A549 treated with DMSO at 1 μM for 4 hours (cell line): Measurements from ENCODE around the gene DAND5. TPM values are rescaled to one million over a fixed set of nuclear protein-coding genes. Genes with fewer than 3 reads are reported as not detected.

ENCODE experiments used
- total RNA-seq: library from RNA; stranded (reverse); fragments of 200-300 nt; extraction: Qiagen RNA extraction; gene quantifications from 5 replicates; pipeline ENCODE4 v1.2.3, GENCODE V29; 2022; ENCODE audit warnings: low read depth

The DAND5 gene
- total RNA-seq: 0.07 to 0.13 TPM (median 0.11 TPM) in 3 of 5 replicates, not detected in the others

GRCh38 chr19:12969292-12969988, at the start of gene DAND5:
TSS of gene DAND5 (plus strand) at chr19:12969576. CDS start at chr19:12969661, 85 bp downstream.

GRCh38 chr19:12933287-12934072, 35.9 kb upstream of the DAND5 start, which contains the start of gene FARSA:
TSS of gene FARSA (minus strand) at chr19:12933711. CDS start at chr19:12933696, 15 bp downstream.

GRCh38 chr19:12937927-12938778, 31.2 kb upstream of the DAND5 start, which contains the start of gene CALR:
TSS of gene CALR (plus strand) at chr19:12938609. CDS start at chr19:12938680, 71 bp downstream.

GRCh38 chr19:12945479-12946091, 23.8 kb upstream of the DAND5 start, which contains the start of gene RAD23A:
TSS of gene RAD23A (plus strand) at chr19:12945862. CDS start at chr19:12945949, 87 bp downstream.

GRCh38 chr19:12956446-12957388, 12.7 kb upstream of the DAND5 start, which contains the start of gene GADD45GIP1:
TSS of gene GADD45GIP1 (minus strand) at chr19:12957223. CDS start at chr19:12957212, 11 bp downstream.

GRCh38 chr19:12994701-12995595, 25.6 kb downstream of the DAND5 start, which contains the start of gene NFIX:
TSS of gene NFIX (plus strand) at chr19:12995475. CDS start at chr19:12995838, 363 bp downstream.

Other genes with a start within 250 kb of the DAND5 start
- 29.7 to 36.8 TPM (median 36.6 TPM) in 5 replicates for gene TNPO2, start 245.6 kb upstream of the DAND5 start, total RNA-seq
- gene TRIR, start 234.9 kb upstream of the DAND5 start, total RNA-seq: 135 to 200 TPM (median 176 TPM) in 5 replicates
- 78.4 to 98.3 TPM (median 91.2 TPM) in 5 replicates for gene GET3, start 232.1 kb upstream of the DAND5 start, total RNA-seq
- 0.06 TPM in 1 of 5 replicates, not detected in the others for gene BEST2, start 217.8 kb upstream of the DAND5 start, total RNA-seq
- gene HOOK2, start 194.0 kb upstream of the DAND5 start, total RNA-seq: 7.2 to 12.1 TPM (median 10.4 TPM) in 5 replicates
- 96.9 to 138 TPM (median 119 TPM) in 5 replicates for gene JUNB, start 178.1 kb upstream of the DAND5 start, total RNA-seq
- 0.59 to 0.91 TPM (median 0.74 TPM) in 5 replicates for gene PRDX2, start 167.8 kb upstream of the DAND5 start, total RNA-seq
- gene THSD8, start 167.5 kb upstream of the DAND5 start, total RNA-seq: 0.90 to 13.2 TPM (median 10.8 TPM) in 5 replicates
- gene RNASEH2A, start 163.0 kb upstream of the DAND5 start, total RNA-seq: 37.4 to 49.2 TPM (median 44.4 TPM) in 5 replicates
- gene RTBDN, start 135.0 kb upstream of the DAND5 start, total RNA-seq: 0.24 to 0.26 TPM in 2 of 5 replicates, not detected in the others
- 1.9 to 2.9 TPM (median 2.2 TPM) in 5 replicates for gene MAST1, start 131.1 kb upstream of the DAND5 start, total RNA-seq
- gene DNASE2, start 88.1 kb upstream of the DAND5 start, total RNA-seq: 26.8 to 32.2 TPM (median 29.9 TPM) in 5 replicates
- gene KLF1, start 82.4 kb upstream of the DAND5 start, total RNA-seq: 0.06 TPM in 1 of 5 replicates, not detected in the others
- 7.9 to 10.8 TPM (median 8.8 TPM) in 5 replicates for gene GCDH, start 78.4 kb upstream of the DAND5 start, total RNA-seq
- 0.31 to 0.57 TPM (median 0.46 TPM) in 5 replicates for gene SYCE2, start 50.3 kb upstream of the DAND5 start, total RNA-seq
- 68.3 to 85.5 TPM (median 73.0 TPM) in 5 replicates for gene FARSA, start 35.9 kb upstream of the DAND5 start, total RNA-seq
- 516 to 561 TPM (median 539 TPM) in 5 replicates for gene CALR, start 31.0 kb upstream of the DAND5 start, total RNA-seq
- 71.4 to 85.6 TPM (median 80.8 TPM) in 5 replicates for gene RAD23A, start 23.7 kb upstream of the DAND5 start, total RNA-seq
- gene GADD45GIP1, start 12.4 kb upstream of the DAND5 start, total RNA-seq: 28.0 to 55.0 TPM (median 47.7 TPM) in 5 replicates
- 4.0 to 5.8 TPM (median 4.2 TPM) in 5 replicates for gene NFIX, start 25.9 kb downstream of the DAND5 start, total RNA-seq
- gene LYL1, start 133.3 kb downstream of the DAND5 start, total RNA-seq: 0.45 to 0.92 TPM (median 0.72 TPM) in 5 replicates
- 37.9 to 47.9 TPM (median 39.5 TPM) in 5 replicates for gene TRMT1, start 147.2 kb downstream of the DAND5 start, total RNA-seq
- gene NACC1, start 148.7 kb downstream of the DAND5 start, total RNA-seq: 41.1 to 53.3 TPM (median 41.8 TPM) in 5 replicates
- gene STX10, start 180.8 kb downstream of the DAND5 start, total RNA-seq: 46.2 to 61.2 TPM (median 55.5 TPM) in 5 replicates
- gene IER2, start 180.8 kb downstream of the DAND5 start, total RNA-seq: 70.5 to 82.0 TPM (median 76.6 TPM) in 5 replicates